DOHH2 (cell line): ENCODE results near the gene KNG1.

Experiments
- CTCF ChIP-seq: fragments of 200-600 bp; sonication (generic); IDR thresholded peaks from one replicate; pipeline ENCODE4 v1.5.1; 2014; ENCODE audit warnings: antibody characterized with exemption, mild to moderate bottlenecking, low read depth, low read length; ENCODE audit not compliant: poor library complexity, severe bottlenecking
- EZH2phosphoT487 ChIP-seq: fragments of 200-600 bp; sonication (generic); IDR thresholded peaks from 2 replicates; pipeline ENCODE4 v1.6.1; 2017; ENCODE audit warnings: borderline replicate concordance, mild to moderate bottlenecking, antibody characterized with exemption, low read length, moderate library complexity, mixed read lengths

DNA sequence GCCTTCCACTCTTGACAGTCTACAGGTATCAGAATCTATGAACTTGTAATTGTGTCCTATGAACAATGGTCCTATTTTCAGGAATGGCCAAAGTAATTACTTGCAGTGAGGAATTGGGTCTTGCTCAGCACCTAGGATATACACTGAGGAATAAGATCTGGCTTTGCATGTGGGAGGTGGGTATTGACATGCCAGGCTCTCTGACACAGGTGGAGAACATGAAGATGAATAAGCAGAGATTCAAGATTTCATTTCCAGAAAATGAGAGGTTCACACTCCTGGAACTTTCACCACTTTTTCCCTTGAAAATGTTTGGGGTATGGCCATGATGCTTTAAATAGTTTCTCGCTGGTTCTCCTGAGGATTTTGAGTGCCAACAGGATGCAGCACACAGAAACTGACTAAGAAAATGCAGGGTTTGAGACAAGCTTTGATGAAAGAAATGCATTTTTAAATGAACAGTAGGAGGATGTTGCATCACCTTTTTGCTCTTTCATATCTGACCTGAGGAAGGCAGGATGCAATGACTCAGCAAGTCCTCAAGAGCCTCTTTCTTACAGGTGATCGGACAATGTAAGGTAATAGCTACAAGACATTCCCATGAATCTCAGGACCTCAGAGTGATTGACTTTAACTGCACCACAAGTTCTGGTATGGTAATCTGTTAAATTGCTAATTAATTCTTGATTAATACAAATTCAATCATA is 47.6 kb upstream of the KNG1 start:
- TF ChIP-seq CTCF (no peak), EZH2phosphoT487 (no peak)
